IPS-11a (cell line): Measurements from ENCODE around the gene NARS2.
"Not testable (repeated sequence)": the region's sequence is repeated elsewhere in the genome, so short reads cannot be mapped to it uniquely, and the experiment has no call there.

ENCODE experiments used
- H3K4me3 ChIP-seq: one replicate; pipeline ENCODE4 v1.5.1; 2013; ENCODE audit warnings: low read depth, low read length, control low read depth

The NARS2 gene

DNA sequence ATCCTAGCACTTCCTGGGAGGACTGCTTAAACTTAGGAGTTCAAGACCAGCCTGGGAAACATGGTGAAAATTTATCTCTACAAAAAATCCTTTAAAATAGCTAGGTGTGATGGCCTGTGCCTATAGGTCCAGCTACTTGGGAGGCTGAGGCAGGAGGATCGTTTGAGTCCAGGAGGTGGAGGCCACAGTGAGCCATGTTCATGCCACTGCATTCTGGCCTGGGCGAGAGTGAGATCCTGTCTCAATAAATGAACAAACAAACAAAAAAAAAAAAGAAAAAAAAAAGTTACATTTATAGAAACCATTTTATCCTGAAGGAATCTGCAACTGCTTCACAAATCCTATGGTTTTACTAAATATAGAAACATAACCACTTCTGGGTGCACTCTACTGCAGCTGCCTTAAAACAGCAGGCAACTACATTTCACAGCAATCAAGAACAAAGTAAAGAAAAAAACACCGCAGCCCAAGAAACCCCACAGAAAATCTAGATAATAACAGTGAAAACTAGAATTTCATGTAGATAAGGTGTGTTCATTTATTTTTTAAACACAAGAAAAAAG lies 81.2 kb downstream of the NARS2 start:
- H3K4me3 ChIP-seq = no peak overlapping the region

GRCh38 chr11:78492973-78493372 lies 81.7 kb downstream of the NARS2 start:
- no peak overlapping the region for H3K4me3 ChIP-seq

- H3K4me3 ChIP-seq = no peak overlapping the region
Observed at GRCh38 chr11:78489184-78489583, 85.5 kb downstream of the NARS2 start.

- no peak overlapping the region for H3K4me3 ChIP-seq
Observed at GRCh38 chr11:78478536-78478935, 96.1 kb downstream of the NARS2 start.

GRCh38 chr11:78476066-78476465 lies 98.6 kb downstream of the NARS2 start:
- no peak overlapping the region for H3K4me3 ChIP-seq

- no peak overlapping the region for H3K4me3 ChIP-seq
Observed at GRCh38 chr11:78474451-78474850, 100.2 kb downstream of the NARS2 start.

DNA sequence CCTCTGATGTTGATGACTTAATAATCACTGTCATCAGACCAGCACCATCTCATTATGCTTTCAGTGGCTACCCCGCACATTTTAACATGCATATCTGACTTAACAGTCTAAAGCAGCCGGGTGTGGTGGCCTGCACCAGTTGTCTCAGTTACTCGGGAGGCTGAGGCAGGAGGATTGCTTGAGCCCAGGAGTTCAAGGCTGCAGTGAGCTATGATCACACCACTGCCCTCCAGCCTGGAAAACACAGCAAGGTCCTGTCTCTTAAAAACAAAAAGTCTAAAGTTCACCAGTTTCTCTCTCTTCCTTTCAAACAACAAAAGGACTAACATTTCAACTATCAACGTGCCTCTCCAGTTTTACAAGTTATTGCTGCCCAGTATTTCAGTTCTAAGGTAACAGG lies 101.8 kb downstream of the NARS2 start:
- no peak overlapping the region for H3K4me3 ChIP-seq

DNA sequence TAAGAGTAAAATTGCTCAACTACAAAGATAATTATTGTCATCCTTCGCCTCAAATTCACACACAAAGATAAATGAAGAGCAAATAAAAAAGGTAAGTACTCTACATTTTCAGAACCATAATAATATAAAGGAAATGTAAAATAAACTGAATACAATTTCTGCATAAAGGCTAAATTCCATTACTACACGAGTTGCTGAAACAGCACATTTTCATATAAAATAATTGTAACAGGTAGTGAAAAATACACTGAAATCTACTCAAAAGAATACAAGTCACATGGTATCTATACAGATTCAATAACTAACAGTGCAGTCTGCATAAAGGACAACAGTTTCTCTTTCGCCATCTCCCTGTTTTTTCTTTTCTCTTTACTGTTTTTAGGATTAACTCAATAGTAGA lies 102.3 kb downstream of the NARS2 start:
- no peak overlapping the region for H3K4me3 ChIP-seq

DNA sequence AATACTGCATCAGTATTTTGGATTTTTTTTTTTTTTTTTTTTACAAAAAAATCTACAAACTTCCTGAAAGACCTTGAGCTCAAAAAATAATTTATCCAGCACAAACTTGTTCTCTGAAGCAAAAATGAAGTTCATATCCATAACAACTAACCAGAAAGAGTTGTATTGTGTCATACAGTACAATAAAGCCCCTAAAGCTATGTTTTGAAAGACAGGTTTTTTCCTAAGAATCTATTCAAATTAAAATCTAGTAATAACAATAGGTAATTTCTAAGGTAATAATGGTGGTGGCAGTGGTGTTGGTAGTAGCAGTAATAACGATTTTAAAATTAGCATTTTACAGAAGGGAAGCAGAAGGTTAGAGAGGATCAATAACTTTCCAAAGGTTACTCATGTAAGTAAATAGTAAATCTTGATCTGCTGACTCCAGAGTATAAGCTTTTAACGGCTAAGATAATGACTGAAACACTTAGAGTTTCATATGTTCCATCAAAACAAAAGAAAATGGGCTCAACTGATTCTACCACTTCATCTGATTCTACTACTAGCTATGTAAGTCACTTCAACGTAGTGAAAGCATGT lies 103.7 kb downstream of the NARS2 start:
- H3K4me3 ChIP-seq = no peak overlapping the region

GRCh38 chr11:78469896-78470295 lies 104.8 kb downstream of the NARS2 start:
- H3K4me3 ChIP-seq = no peak overlapping the region

- no peak overlapping the region for H3K4me3 ChIP-seq
Observed at GRCh38 chr11:78467931-78468330, 106.7 kb downstream of the NARS2 start.

DNA sequence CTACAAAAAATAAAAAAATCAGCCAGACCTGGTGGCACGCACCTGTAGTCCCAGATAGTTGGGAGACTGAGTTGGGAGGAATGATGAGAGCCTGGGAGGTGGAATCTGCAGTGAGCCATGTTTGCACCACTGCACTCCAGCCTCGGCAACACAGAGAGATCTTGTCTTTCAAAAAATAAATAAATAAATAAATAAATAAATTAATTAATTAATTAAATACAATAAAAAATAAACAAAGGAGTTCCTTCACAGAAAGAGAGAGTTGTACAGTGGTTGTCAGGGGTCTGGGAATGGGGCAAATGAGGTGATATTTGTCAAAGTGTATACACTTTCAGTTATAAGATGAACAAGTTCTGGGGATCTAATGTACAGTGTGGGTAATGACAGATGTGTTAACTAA lies 107.3 kb downstream of the NARS2 start:
- H3K4me3 ChIP-seq = no peak overlapping the region

GRCh38 chr11:78465169-78465942 lies 109.3 kb downstream of the NARS2 start:
- no peak overlapping the region for H3K4me3 ChIP-seq

DNA sequence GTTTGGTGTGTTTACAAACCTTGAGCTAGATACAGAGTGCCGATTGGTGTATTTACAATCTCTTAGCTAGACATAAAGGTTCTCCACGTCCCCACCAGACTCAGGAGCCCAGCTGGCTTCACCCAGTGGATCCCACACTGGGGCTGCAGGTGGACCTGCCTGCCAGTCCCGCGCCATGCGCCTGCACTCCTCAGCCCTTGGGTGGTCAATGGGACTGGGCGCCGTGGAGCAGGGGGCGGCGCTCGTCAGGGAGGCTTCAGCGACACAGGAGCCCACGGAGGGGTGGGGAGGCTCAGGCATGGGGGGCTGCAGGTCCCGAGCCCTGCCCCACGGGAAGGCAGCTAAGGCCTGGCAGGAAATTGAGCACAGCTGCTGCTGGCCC lies 109.9 kb downstream of the NARS2 start:
- not testable (repeated sequence) for H3K4me3 ChIP-seq

DNA sequence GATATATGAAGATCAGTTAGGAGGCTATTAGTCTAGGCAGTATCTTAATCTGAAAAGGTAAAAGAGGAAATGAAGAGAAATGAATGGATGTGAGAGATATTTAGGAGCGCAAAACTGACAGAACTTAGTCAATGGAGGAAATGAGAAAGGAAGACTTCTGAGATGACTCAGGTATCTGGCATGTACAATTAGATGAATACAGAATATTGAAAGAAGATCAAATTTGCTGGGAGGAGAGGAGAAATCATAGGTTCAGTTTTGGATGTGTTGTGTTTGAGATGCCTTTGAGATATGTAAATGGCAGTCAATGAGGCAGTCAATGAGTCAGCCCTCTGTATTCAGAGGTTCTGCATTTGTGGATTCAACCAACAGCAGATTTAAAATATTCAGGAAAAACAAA lies 114.2 kb downstream of the NARS2 start:
- no peak overlapping the region for H3K4me3 ChIP-seq

GRCh38 chr11:78459738-78460137 lies 114.9 kb downstream of the NARS2 start:
- H3K4me3 ChIP-seq = no peak overlapping the region

DNA sequence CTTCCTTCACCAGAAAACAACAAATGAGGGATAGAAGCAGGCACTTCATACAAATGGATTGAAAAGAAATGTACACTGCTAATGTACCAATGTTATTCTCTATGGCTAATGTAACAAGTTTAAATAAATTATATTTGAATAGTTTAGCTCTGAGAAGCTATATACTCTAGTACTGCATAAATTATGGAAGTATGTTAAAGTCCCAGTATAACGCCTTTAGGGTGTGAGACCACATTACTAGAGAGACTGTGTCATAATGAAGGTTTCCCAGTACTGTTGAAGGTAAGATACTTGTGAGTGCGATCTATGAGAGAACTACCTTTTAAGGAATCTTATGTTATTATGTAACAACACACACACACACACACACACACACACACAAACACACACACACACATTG lies 117.2 kb downstream of the NARS2 start:
- no peak overlapping the region for H3K4me3 ChIP-seq

GRCh38 chr11:78453140-78453935 lies 121.3 kb downstream of the NARS2 start:
- no peak overlapping the region for H3K4me3 ChIP-seq

DNA sequence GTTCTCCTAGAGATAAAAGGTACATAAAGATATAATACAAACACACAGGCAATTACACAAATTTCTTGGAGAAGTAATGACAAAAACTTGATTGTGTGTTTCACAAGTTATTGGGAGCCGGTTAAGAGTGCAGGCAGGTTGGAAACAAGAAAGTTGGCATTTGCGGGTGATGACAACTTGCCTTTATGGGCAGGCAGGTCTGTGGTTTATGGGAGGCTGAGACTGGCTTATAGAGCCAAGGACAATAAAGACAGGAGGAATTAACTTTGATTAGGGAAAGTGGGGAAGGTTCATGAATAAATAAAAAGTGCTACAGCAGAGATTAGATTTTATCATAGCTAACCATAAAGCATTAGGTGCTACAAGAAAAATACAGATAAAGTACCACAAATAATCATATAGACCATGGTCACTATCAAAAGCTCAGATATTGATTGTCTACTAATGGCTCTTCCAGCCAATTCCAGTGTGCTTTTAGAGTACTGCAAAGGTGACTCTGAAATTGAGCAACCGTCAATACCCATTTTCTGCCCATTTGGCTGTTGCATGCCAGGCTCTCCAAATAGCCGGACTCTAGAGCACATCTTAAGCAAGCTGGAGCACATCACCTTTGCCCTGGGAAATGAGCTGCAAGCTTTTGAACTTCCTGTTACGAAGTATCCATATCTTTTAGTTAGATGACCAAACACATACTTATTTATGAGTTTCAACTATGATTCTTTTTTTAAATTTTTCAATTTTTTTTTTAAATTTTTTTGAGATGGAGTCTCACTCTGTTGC lies 123.1 kb downstream of the NARS2 start:
- H3K4me3 ChIP-seq = no peak overlapping the region

GRCh38 chr11:78450866-78451265 lies 123.8 kb downstream of the NARS2 start:
- no peak overlapping the region for H3K4me3 ChIP-seq

GRCh38 chr11:78449866-78450265 lies 124.8 kb downstream of the NARS2 start:
- no peak overlapping the region for H3K4me3 ChIP-seq
